DOHH2 (cell line): Measurements from ENCODE around the gene SORL1.

ENCODE experiments used
- EZH2phosphoT487 ChIP-seq: fragments of 200-600 bp; sonication (generic); IDR thresholded peaks from 2 replicates; pipeline ENCODE4 v1.6.1; 2017; ENCODE audit warnings: borderline replicate concordance, mild to moderate bottlenecking, antibody characterized with exemption, low read length, moderate library complexity, mixed read lengths
- TF ChIP-seq, protein P1 (sequence below): fragments of 200-600 bp; sonication (generic); IDR thresholded peaks from one replicate; pipeline ENCODE4 v1.5.1; 2014; ENCODE audit warnings: antibody characterized with exemption, mild to moderate bottlenecking, low read depth, low read length; ENCODE audit not compliant: poor library complexity, severe bottlenecking

DNA sequence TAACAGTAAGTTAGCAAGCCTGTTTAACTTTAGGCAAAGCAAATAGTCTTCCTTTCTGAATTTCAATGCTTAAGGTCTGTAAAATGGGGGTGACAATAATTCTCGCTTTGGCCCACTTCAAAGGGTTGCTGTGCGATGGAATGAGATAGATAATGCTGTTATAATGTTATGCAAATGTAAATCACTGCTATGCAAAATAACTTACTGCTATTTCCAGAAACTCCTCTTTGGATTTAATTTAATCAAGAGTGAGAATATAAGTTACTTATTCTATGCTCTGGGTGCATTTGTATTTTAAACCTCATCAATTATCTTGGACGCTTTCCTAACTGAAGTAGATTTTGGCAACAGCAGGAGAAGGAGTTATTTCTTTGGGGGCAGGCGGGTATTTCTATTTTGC, 4.1 kb upstream of the SORL1 start:
- TF ChIP-seq, protein P1, sequence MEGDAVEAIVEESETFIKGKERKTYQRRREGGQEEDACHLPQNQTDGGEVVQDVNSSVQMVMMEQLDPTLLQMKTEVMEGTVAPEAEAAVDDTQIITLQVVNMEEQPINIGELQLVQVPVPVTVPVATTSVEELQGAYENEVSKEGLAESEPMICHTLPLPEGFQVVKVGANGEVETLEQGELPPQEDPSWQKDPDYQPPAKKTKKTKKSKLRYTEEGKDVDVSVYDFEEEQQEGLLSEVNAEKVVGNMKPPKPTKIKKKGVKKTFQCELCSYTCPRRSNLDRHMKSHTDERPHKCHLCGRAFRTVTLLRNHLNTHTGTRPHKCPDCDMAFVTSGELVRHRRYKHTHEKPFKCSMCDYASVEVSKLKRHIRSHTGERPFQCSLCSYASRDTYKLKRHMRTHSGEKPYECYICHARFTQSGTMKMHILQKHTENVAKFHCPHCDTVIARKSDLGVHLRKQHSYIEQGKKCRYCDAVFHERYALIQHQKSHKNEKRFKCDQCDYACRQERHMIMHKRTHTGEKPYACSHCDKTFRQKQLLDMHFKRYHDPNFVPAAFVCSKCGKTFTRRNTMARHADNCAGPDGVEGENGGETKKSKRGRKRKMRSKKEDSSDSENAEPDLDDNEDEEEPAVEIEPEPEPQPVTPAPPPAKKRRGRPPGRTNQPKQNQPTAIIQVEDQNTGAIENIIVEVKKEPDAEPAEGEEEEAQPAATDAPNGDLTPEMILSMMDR = no peak
- no peak for TF ChIP-seq EZH2phosphoT487
